ENCODE data around the gene PSME3IP1.
"Not testable (repeated sequence)": the region's sequence is repeated elsewhere in the genome, so short reads cannot be mapped to it uniquely, and the experiment has no call there.

Gene PSME3IP1, protein sequence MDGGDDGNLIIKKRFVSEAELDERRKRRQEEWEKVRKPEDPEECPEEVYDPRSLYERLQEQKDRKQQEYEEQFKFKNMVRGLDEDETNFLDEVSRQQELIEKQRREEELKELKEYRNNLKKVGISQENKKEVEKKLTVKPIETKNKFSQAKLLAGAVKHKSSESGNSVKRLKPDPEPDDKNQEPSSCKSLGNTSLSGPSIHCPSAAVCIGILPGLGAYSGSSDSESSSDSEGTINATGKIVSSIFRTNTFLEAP

DNA sequence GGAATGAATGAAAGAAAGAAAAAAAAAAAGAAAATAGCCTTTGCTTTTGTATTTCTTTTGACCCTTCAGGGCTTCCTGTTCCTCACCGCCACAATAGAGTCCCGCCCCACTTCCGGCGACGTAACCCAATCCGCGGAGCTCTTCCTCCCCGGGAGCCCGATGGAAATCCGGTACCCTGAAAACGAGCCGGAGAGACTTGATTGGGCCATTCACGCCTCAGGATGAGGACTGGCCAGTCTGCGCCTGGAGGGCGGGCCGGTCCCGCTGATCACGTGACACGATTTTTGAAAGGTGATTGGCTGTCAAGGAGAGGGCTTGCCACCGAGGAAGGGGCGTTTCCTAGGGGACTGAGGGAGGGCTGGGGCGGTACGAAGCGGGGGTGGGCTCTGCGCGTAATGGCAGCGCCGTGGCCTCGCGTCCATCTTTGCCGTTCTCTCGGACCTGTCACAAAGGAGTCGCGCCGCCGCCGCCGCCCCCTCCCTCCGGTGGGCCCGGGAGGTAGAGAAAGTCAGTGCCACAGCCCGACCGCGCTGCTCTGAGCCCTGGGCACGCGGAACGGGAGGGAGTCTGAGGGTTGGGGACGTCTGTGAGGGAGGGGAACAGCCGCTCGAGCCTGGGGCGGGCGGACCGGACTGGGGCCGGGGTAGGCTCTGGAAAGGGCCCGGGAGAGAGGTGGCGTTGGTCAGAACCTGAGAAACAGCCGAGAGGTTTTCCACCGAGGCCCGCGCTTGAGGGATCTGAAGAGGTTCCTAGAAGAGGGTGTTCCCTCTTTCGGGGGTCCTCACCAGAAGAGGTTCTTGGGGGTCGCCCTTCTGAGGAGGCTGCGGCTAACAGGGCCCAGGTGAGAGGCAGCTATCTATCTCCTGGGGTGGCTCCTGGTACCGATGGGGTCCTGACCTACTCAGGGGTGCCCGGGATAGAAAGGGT lies at the start of gene PSME3IP1, which contains the start of gene RSPRY1:
PSME3IP1 (minus strand) TSS at position 95 of the 927 bp plus-strand sequence. CDS start 12,185 bp downstream, outside the sequence.
RSPRY1 (plus strand) TSS at position 385 of the 927 bp plus-strand sequence. CDS start 18,330 bp downstream, outside the sequence.
- DNase-seq = peak; percentile 99

DNA sequence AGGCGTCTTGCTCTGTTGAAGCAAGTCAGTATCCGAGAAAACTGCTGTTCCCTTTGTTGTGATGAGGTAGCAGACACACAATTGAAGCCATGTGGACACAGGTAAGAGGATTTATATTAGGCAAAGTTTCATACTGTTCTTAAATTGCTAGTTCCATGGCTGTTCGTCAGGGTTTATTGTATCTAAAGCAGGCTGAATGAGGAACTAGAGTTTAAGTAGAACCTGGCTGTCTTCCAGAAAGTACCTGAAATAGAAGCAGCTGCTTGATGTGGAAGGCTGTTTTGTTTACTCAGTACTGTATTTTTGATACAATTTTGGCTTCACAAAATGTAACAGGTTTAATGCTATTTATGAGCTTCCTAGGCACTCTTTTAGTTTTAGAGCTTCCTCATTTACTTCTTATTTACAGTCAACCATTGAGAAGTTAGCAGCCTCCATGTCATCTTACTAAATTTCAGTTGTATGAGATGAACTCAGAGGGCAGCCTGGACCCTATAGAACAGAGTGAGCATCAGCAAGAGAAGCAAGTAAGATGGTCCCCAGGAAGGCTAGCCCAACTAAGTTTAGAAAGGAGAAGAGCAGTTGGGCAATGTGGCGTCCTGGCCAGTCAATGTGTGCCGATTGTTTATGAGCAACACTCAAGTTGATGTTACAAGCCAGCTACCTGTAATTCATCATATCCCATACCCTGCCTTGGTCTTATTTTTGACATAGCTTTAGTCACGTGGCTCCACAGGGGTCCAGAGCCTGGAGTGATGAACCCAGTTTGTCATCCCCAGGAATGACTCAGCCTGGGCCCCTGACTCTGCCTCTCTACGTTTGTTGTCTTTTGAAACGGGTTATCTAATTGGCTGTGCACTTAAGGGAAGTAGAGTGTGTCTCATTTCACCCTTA lies 49.5 kb upstream of the PSME3IP1 start:
- DNase-seq = no peak

DNA sequence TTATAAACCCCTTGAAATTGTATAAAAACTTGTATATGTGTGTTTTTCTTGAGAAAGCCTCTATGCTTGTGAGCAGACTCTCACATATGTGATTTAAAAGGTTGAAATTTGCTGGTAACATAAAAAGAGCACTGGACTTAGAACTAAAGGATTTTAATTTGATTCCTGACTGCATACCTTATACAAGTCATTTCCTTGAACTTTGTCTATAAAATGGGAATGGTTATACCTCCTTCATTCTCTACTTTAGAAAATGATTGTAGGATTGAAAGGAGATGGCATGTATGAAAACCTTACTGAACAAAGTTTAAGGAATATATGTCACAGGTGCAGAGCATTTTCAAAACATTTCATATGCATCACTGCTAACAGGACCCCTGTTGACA lies 48.9 kb upstream of the PSME3IP1 start:
- DNase-seq = no peak

DNA sequence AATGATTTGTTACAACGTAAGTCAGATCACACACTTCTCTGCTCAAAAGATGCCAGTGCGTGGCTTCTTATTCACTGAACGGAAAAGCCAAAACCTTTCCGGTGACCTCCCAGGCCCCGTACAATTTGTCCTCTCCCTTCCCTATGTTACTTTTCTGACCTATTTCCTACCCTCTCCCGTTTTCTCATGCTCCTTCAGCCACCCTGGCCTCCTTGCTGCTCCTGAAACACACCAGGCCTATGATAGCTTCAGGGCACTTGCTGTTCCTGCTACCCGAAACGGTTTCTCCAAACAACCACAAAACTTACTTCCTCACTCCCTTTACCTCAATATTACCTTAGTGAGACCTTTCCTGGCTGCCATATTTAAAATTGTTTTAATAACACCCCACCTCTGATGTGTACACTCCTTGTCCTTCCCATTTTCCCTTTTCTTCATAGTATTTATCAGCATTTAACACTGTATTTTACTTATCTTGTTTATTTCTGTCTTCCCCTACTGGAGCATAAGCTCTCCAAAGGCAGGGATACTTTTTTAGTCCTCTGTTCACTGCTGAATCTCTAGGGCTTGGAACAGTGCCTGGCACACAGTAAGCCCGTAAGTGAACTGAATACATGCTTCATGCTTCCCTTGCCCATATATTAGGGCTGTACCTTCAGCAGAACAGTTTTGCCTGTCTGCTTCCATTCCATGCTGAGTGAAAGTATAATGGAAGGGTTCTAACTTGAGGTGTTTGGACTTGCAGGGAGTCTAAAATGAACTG lies 48.3 kb upstream of the PSME3IP1 start:
- DNase-seq = no peak

DNA sequence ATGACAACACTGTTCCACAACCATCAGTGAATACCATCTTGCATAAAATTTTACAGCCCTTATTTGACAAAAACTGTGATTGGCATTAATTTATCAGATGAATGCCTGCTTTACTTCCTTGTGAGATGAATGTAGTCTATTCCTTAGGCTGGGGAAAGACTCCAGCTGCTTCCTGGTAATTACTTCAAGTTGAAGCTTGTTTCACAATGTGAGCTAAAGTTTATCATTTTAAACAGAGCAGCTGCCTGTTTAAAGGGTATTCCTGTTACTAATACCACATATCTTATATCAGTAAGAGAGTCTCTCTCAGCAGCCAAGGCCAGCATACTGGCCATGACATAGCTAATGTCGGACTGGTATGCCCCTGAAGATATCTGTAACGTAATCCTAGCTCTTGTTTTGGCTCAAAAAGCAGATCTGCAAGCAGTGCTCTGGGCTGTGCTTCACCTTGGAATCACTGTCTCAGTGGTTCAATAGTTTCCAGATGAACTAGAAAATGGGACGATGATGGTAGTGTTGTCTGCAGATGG lies 46.0 kb upstream of the PSME3IP1 start:
- no peak for DNase-seq

DNA sequence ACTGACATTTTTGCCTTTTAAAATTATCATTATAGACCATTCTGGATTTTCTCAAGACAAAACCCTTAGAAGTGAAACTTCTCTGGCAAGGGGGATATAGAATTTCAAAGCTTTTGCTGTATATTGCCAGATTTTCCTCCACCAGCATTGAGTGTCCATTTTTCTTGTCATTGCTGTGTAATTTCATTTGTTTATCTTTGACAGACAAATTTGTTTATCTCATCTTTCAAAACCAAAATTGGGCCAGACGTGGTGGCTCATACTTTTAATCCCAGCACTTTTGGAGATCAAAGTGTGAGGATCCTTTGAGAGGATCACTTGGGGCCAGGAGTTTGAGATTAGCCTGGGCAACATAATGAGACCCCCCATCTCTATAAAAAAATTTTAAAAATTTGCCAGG lies 43.2 kb upstream of the PSME3IP1 start:
- DNase-seq = no peak

DNA sequence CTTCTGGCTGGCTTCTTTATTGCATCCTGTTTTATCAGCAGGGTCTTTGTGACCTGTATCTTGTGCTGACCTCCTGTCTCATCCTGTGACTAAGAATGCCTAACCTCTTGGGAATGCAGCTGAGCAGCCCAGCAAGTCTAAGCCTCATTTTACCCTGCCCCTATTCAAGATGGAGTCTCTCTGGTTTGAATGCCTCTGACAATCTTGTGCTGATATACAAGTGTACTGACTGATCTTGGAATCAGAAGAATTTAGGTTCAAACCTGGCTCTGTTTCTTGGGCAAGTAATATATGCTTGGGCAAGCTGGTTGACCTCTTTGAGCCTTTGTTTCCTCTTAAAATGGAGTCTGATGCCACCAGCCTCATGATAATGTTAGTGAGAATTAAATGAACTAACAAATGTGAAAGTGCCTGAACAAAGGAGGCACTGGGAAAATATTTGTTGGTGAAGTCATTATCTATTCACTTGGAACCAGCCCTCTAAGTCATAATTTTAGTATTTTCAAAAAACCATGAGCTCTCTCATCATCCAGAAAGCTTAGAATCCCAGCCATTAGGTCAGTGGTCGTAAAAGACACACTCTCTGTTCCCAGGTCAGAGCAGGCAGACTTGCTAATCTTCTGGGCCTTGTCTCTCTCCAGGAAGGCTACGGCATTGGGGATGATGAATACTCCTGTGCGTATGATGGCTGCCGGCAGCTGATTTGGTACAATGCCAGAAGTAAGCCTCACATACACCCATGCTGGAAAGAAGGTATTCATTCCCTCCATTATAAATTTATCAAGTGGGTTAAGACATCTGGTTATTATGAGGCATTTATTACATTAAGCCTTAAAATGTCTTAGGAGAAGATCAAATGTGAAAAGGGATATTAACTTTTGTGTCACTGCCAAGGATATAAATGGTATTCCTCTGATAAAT lies 41.1 kb upstream of the PSME3IP1 start:
- DNase-seq = no peak

DNA sequence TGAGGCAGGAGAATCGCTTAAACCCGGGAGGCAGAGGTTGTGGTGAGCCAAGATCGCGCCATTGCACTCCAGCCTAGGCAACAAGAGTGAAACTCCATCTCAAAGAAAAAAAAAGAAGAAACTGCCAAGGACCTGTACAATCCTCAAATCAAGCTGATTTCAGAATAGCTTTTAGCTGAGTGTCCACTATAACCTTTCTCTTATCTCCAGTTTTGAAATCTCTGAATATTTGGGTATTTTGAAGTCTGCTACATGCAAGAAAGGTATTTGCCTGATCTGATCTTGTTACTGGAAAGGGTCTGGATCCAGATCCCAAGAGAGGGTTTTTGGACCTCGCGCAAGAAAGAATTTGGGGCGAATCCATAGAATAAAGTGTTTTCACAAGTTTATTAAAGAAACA lies 40.1 kb upstream of the PSME3IP1 start:
- DNase-seq = no peak

DNA sequence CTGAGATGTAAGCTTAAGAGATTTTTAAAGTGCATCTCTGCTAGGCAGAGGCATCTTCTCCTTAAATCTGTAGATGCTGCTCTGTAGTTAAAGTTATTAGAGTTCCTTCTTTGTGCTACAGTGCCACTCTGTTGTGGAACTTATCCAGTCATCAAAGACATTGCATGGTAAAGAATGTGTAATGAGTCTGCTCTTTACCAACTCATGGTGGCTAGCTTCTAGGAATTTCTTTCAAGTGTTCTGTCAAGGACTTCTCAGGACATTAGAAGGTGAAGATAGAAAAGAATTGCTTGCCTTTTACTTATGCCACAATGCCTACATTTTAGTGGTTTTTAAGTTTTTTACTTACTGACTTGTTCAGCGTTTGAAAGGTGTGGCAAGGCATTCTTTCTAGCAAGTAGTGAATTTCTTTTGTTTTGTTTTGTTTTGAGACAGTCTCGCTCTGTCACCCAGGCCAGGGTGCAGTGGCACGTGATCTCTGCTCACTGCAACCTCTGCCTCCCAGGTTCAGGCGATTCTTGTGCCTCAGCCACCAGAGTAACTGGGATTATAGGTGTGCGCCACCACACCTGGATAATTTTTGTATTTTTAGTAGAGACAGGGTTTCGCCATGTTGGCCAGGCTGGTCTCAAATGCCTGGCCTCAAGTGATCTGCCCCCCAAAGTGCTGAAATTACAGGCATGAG lies 39.0 kb upstream of the PSME3IP1 start:
- no peak for DNase-seq

DNA sequence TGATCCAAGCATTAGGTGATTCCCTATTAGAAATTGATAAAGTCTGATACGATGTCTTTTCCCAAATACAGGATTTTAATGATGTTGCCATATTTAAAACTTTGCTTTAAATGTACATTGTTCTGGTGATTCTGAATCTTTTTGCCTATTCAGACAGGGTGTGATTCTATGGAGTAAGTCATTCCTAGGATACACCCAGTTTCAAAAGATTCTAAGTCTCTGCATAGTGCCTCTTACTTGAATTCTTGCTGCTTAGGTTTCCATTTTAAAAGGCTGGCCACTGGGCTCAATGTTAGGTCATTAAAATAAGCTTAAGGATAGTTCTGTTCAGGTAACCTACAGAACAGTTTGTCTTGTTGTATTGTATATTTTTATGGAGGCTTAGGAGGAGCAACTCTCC lies 37.2 kb upstream of the PSME3IP1 start:
- DNase-seq = no peak

DNA sequence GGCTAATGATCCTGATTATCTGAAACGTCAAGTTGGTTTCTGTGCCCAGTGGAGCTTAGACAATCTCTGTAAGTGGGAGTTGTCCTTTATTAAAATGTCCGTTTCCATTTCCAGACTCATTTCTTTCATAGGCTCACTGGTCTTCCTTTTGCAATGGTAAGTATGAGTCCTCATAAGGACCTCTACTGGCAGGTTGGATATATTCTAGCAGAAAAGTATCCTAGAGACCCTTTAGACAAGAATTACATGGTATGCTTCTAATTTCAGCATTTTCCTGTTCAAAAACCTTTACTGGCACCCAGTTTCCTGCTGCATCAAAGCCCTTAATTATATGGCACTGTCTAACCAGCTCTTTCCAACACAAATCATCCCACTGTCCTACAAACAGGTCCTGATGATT lies 31.1 kb upstream of the PSME3IP1 start:
- DNase-seq = no peak

DNA sequence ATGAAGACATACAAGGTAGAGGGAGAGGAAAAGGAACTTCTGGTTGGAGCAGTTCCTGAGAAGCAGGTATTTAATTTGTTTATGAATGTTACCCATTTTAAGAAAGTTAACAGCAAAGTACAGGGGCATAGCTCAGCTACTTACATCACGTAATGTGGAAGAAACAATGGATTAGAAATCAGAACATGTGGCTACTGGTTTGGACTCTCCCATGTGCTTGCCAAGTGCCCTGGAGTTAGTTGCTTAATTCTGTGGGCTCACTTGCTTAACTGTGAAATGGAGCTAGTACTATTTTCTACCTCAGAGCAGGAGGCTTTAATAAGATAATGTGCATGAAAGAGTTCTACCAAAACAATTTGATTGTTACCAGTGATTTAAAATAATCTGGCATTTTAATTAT lies 27.6 kb upstream of the PSME3IP1 start:
- no peak for DNase-seq

DNA sequence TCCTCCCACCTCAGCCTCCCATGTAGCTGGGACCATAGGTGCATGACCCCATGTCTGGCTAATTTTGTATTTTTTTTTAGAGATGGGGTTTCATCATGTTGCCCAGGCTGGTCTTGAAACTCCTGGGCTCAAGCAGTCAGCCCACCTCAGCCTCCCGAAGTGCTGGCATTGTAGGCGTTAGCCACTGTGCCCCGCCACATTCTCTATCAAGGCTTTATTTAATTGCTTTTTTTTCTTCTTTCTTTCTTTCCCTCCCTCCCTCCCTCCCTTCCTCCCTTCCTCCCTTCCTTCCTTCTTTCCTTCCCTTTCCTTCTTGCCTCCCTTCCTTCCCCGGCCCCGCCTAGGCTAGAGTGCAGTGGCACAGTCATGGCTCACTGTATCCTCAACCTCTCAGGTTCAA lies 23.9 kb upstream of the PSME3IP1 start:
- DNase-seq = no peak

DNA sequence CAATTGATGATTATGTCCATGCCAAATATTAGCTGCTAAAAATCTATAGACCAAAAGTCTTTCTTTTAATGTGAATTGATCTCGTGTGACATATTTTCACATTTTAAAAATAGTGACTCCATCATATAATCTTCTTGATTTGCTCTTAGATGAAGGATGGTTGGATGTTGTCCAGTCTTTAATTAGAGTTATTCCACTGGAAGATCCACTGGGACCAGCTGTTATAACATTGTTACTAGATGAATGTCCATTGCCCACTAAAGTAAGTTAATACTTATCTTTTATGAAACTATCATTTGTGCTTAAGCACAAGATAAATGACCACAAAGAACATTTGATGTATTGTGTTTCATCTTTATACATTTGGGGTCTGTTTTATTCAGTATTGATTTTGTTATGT lies 23.1 kb upstream of the PSME3IP1 start:
- DNase-seq = no peak

DNA sequence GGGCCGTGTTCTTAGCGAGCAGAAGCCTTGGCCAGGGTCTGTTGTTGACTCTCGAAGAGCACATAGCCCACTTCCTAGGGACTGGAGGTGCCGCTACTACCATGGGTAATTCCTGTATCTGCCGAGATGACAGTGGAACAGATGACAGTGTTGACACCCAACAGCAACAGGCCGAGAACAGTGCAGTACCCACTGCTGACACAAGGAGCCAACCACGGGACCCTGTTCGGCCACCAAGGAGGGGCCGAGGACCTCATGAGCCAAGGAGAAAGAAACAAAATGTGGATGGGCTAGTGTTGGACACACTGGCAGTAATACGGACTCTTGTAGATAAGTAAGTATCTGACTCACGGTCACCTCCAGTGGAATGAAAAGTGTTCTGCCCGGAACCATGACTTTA lies 18.8 kb upstream of the PSME3IP1 start:
- no peak for DNase-seq

DNA sequence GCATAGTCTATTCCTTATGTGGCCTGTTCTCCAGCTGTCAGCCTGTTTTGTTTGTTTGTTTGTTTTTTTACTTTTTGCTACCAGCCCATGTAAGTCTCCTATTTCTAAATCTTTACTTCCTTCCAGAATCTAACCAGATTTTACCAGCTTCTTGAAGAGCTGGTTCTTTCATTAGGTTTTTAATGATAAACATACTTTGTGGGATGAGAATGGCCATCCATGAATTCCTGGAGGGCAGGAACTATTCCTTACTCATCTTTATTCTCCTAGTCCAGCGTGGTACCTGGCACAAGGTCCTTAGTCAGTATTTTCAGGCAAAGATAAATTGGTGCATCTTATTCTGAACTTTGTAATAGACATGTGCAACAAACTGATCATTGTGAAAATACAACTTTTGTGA lies 17.6 kb upstream of the PSME3IP1 start:
- no peak for DNase-seq

DNA sequence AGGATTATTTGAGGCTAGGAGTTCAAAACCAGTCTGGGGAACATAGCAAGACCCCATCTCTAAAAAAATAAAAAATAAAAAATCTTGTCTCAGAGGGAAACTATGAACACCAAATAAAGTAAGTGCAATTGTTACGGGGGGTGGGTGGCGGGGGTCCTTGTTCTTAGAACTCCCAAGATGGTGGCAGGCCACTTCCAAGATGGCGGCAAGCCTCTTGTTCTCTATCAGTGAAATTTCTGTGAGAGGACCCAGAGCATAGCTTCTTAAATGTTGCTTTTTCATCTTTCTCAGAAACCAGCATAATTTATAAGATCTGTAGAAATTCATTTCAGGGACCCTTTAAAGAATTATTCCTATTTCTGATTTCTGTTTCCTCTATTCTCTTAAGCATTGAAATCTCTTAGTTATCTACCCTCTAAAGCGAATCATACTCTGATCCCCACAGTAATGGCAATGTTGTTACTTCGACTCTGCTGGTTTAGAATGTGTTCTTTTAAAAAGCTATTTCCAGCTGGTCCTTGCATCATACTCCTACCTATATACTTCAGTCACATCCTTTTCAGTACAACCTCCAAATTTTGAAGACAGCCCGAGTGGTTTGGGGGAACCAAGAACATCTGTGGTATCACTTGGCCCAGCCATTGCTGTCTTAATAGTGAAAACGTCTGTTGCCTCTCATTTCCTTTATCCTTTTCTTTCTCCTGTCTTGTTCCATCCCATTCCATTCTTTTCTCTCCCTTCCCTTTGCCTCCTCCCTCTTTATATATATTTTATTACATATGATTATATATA lies 16.5 kb upstream of the PSME3IP1 start:
- no peak for DNase-seq

DNA sequence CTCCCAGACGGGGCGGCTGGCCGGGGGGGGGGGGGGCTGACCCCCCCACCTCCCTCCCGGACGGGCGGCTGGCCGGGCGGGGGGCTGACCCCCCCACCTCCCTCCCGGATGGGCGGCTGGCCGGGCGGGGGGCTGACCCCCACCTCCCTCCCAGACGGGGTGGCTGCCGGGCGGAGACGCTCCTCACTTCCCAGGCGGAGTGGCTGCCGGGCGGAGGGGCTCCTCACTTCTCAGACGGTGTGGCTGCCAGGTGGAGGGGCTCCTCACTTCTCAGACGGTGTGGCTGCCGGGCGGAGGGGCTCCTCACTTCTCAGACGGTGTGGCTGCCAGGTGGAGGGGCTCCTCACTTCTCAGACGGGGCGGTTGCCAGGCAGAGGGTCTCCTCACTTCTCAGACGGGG lies 15.1 kb upstream of the PSME3IP1 start:
- DNase-seq = not testable (repeated sequence)

DNA sequence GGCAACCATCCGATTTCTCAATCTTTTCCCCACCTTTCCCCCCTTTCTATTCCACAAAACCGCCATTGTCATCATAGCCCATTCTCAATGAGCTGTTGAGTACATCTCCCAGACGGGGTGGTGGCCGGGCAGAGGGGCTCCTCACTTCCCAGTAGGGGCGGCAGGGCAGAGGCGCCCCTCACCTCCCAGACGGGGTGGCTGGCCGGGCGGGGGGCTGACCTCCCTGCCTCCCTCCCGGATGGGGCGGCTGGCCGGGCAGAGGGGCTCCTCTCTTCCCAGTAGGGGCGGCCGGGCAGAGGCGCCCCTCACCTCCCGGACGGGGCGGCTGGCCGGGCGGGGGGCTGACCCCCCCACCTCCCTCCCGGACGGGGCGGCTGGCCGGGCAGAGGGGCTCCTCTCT lies 14.5 kb upstream of the PSME3IP1 start:
- DNase-seq = not testable (repeated sequence)
